Testis (tissue), 2 donors: Measurements from ENCODE around the gene ANKS1B.

ENCODE experiments used
- POLR2A ChIP-seq: fragments of 450-650 bp; IDR thresholded peaks from one replicate; pipeline ENCODE4 v1.6.1; 2017; ENCODE audit warnings: antibody characterized with exemption, mild to moderate bottlenecking, moderate library complexity
- TF ChIP-seq, protein P1 (sequence below), 3 experiments: fragments of 450-650 bp in 2 of 3; fragments of 200-600 bp in 1 of 3; sonication (generic) in 1 of 3; IDR thresholded peaks; one replicate each; pipeline ENCODE4 v1.5.1; 2016 to 2019; ENCODE audit warnings: antibody characterized with exemption in 3 of 3, mild to moderate bottlenecking in 2 of 3, moderate library complexity in 1 of 3

DNA sequence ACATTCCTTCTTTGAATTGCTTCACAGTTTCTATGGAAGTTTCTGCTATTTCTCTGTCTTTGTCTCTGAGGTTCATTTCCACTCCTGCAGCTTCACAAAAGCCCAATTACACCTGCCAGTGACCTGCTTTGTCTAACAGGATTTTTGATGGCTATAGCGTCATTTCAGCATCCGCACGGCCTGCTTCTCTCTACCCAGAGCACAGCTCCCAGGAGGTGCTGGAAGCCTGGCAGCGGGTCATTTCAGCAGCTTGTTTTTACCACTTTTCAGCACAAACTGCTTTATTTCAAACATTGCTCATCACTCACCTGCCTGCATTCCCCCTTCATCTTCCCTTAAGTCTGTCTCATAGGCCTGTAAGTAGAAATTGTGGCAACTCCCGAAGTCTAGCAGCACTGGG, 771.7 kb downstream of the ANKS1B start:
- TF ChIP-seq, protein P1, sequence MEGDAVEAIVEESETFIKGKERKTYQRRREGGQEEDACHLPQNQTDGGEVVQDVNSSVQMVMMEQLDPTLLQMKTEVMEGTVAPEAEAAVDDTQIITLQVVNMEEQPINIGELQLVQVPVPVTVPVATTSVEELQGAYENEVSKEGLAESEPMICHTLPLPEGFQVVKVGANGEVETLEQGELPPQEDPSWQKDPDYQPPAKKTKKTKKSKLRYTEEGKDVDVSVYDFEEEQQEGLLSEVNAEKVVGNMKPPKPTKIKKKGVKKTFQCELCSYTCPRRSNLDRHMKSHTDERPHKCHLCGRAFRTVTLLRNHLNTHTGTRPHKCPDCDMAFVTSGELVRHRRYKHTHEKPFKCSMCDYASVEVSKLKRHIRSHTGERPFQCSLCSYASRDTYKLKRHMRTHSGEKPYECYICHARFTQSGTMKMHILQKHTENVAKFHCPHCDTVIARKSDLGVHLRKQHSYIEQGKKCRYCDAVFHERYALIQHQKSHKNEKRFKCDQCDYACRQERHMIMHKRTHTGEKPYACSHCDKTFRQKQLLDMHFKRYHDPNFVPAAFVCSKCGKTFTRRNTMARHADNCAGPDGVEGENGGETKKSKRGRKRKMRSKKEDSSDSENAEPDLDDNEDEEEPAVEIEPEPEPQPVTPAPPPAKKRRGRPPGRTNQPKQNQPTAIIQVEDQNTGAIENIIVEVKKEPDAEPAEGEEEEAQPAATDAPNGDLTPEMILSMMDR (IDR thresholded peaks at IDR 0.05), result no peak
- no peak for TF ChIP-seq POLR2A
